Heart left ventricle (tissue), 13 donors: Measurements from ENCODE around the gene KCNMA1.

Experiments
- POLR2A ChIP-seq, 2 donors: fragments of 450-650 bp; IDR thresholded peaks; one replicate each; pipeline ENCODE4 v1.6.1; 2017; ENCODE audit warnings: antibody characterized with exemption in 2 of 2, mild to moderate bottlenecking in 2 of 2, moderate library complexity in 2 of 2
- TF ChIP-seq, protein P1 (sequence below), 12 donors: fragments of 200-600 bp; sonication (generic) in 4 of 12; IDR thresholded peaks; one replicate each; pipeline versions ENCODE4 v1.5.0 to v1.8.0; 2018 to 2022; ENCODE audit warnings: antibody characterized with exemption in 12 of 12, mild to moderate bottlenecking in 5 of 12
- donor health status: ischemic (EF 13 %, LVEDD 7.1; RV severe dilation, severe dysfunction).
- donor health status: DM: no; HTN: yes; CAD: no.
- donor health status: DM: no; HTN: no; CAD: no.
- donor health status: ischemic (EF 25% LVEDD 6.9; RV normal size, moderate dysfunction).
- donor health status: ischemic (EF 25% LVEDD 5.7; RV mildly dilated, moderate dysfunction).
- donor health status: ischemic (EF 35%, LVEDD 5.7; RV mildly dilated, moderate dysfunction).
- donor health status: nonischemic (EF 11% LVEDD 7.7; RV severe dilation, severe dysfunction).
- donor health status: DM: yes; HTN: yes; CAD: no.
- donor health status: PGD.
- donor health status: ischemic (EF 29% LVEDD 5.4; RV normal size, mild dysfunction).
- donor health status: nonischemic (EF 23%, LVEDD 6.1; RV moderate dilation, normal function).

- TF ChIP-seq, protein P1, sequence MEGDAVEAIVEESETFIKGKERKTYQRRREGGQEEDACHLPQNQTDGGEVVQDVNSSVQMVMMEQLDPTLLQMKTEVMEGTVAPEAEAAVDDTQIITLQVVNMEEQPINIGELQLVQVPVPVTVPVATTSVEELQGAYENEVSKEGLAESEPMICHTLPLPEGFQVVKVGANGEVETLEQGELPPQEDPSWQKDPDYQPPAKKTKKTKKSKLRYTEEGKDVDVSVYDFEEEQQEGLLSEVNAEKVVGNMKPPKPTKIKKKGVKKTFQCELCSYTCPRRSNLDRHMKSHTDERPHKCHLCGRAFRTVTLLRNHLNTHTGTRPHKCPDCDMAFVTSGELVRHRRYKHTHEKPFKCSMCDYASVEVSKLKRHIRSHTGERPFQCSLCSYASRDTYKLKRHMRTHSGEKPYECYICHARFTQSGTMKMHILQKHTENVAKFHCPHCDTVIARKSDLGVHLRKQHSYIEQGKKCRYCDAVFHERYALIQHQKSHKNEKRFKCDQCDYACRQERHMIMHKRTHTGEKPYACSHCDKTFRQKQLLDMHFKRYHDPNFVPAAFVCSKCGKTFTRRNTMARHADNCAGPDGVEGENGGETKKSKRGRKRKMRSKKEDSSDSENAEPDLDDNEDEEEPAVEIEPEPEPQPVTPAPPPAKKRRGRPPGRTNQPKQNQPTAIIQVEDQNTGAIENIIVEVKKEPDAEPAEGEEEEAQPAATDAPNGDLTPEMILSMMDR (IDR thresholded peaks at IDR 0.05): no peak
- no peak for TF ChIP-seq POLR2A (IDR thresholded peaks at IDR 0.05)
Observed at GRCh38 chr10:77445547-77445946, 192.1 kb downstream of the KCNMA1 start.
